ENCODE results near the gene CTNNA2. TPM values are rescaled to one million over a fixed set of nuclear protein-coding genes. Genes with fewer than 3 reads are reported as not detected.

CTNNA2 gene
- total RNA-seq, 1 donor from 2014 or later = 2.9 TPM

- H3K36me3 Mint-ChIP-seq (ENCODE audit: low read depth) = no peaks in the 10 kb centered on the region
- TF ChIP-seq, protein P1, sequence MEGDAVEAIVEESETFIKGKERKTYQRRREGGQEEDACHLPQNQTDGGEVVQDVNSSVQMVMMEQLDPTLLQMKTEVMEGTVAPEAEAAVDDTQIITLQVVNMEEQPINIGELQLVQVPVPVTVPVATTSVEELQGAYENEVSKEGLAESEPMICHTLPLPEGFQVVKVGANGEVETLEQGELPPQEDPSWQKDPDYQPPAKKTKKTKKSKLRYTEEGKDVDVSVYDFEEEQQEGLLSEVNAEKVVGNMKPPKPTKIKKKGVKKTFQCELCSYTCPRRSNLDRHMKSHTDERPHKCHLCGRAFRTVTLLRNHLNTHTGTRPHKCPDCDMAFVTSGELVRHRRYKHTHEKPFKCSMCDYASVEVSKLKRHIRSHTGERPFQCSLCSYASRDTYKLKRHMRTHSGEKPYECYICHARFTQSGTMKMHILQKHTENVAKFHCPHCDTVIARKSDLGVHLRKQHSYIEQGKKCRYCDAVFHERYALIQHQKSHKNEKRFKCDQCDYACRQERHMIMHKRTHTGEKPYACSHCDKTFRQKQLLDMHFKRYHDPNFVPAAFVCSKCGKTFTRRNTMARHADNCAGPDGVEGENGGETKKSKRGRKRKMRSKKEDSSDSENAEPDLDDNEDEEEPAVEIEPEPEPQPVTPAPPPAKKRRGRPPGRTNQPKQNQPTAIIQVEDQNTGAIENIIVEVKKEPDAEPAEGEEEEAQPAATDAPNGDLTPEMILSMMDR (conservative IDR thresholded peaks at IDR 0.05) = no peak
- DNase-seq (ENCODE audit: low read depth, low spot score) = no peak
- peaks cover 26% of the 10 kb centered on the region for H3K4me1 Mint-ChIP-seq
- H3K27me3 Mint-ChIP-seq (ENCODE audit: low read depth) = no peaks in the 10 kb centered on the region
- no peak overlapping the region for H3K4me3 Mint-ChIP-seq
- H3K27ac Mint-ChIP-seq (ENCODE audit: unreplicated experiment) = no peak overlapping the region
- peaks cover 2% of the 10 kb centered on the region for H3K9me3 Mint-ChIP-seq
These were observed 916.4 kb downstream of the CTNNA2 start for GRCh38 chr2:80429251-80429650.

DNA sequence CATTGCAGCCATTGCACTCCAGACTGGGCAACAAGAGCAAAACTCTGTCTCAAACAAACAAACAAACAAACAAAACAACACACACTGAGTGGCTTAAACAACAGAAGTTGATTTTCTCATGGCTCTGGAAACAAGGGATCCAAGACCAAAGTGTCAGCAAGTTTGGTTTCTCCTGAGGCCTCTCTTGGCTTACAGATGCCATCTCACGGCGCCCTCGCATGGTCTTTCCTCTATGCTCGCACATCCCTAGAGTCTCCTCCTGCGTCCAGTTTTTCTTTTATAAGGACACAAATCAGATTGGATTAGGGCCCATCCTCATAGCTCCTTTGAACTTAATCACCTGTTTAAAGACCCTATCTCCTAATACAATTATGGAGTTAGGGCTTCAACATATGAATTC, 925.1 kb downstream of the CTNNA2 start:
- Mint-ChIP-seq H3K27ac (ENCODE audit: unreplicated experiment) (no peak overlapping the region), H3K36me3 (ENCODE audit: low read depth) (no peaks in the 10 kb centered on the region)

GRCh38 chr2:80438686-80439085, 925.8 kb downstream of the CTNNA2 start:
- Mint-ChIP-seq H3K36me3 (ENCODE audit: low read depth) (no peaks in the 10 kb centered on the region), H3K4me3 (no peak overlapping the region), H3K9me3 (peaks cover 2% of the 10 kb centered on the region), H3K4me1 (peaks cover 13% of the 10 kb centered on the region), H3K27me3 (ENCODE audit: low read depth) (no peaks in the 10 kb centered on the region), H3K27ac (ENCODE audit: unreplicated experiment) (no peak overlapping the region)
- TF ChIP-seq, protein P1 (conservative IDR thresholded peaks at IDR 0.05) = no peak
- no peak for DNase-seq (ENCODE audit: low read depth, low spot score)

More for the DNA sequence above, 925.1 kb downstream of the CTNNA2 start:
- TF ChIP-seq, protein P1 (conservative IDR thresholded peaks at IDR 0.05) = no peak
- H3K9me3 Mint-ChIP-seq = peaks cover 2% of the 10 kb centered on the region
- H3K4me3 Mint-ChIP-seq = no peak overlapping the region
- H3K27me3 Mint-ChIP-seq (ENCODE audit: low read depth) = no peaks in the 10 kb centered on the region
- DNase-seq (ENCODE audit: low read depth, low spot score) = no peak
- H3K4me1 Mint-ChIP-seq = peaks cover 15% of the 10 kb centered on the region

DNA sequence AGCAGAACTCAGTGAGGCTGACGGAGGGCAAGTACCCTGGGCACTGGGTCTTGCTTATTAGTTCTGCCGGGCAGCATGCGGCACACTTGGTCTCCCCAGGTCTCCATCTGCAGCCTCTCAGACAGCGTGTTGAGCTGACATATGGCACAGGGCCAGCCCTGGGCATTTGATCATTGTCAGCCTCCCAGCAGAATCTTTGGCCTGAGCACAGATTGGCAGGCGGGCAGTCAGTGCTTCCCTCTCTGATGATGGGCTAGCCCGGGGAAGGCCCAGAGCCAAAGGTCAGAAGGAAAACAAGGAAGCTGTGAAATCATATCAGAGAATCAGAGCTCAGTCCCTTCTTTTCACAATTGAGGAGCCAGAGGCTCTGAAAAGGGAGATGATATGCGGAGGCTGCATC, 941.8 kb downstream of the CTNNA2 start:
- H3K4me1 Mint-ChIP-seq = peaks cover 12% of the 10 kb centered on the region
- H3K4me3 Mint-ChIP-seq = no peak overlapping the region
- DNase-seq (ENCODE audit: low read depth, low spot score) = no peak
- no peaks in the 10 kb centered on the region for H3K36me3 Mint-ChIP-seq (ENCODE audit: low read depth)
- H3K27me3 Mint-ChIP-seq (ENCODE audit: low read depth) = no peaks in the 10 kb centered on the region
- TF ChIP-seq, protein P1 (conservative IDR thresholded peaks at IDR 0.05) = no peak
- H3K9me3 Mint-ChIP-seq = peaks cover 2% of the 10 kb centered on the region
- no peak overlapping the region for H3K27ac Mint-ChIP-seq (ENCODE audit: unreplicated experiment)

DNA sequence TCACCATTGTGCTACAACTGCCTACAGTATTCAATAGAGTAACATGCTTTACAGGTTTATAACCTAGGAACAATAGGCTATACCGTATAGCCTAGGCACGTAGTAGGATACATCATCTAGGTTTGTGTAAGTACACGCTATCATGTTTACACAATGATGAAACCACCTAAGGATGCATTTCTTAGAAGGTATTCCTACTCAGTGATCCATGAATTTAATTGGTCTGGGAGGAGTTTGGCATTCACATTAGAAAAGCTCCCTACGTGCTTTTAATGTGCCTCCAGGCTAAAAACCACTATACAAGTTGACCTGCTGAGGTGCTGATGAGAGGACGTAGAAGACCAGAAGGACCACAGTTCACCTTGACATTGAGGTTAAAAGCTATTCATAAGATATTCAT, 946.2 kb downstream of the CTNNA2 start:
- Mint-ChIP-seq H3K27me3 (ENCODE audit: low read depth) (no peaks in the 10 kb centered on the region), H3K9me3 (peaks cover 1% of the 10 kb centered on the region), H3K27ac (ENCODE audit: unreplicated experiment) (no peak overlapping the region), H3K4me3 (no peak overlapping the region), H3K36me3 (ENCODE audit: low read depth) (no peaks in the 10 kb centered on the region), H3K4me1 (peaks cover 22% of the 10 kb centered on the region)
- TF ChIP-seq, protein P1 (conservative IDR thresholded peaks at IDR 0.05) = no peak
- no peak for DNase-seq (ENCODE audit: low read depth, low spot score)
